HUES64 (cell line): ENCODE measurements around the gene PCCA.
"Not testable (repeated sequence)": the region's sequence is repeated elsewhere in the genome, so short reads cannot be mapped to it uniquely, and the experiment has no call there.

Source experiments
- H3K27ac ChIP-seq: 2 replicates; pipeline ENCODE4 v1.7.0; 2013; ENCODE audit warnings: low read depth, low read length, inconsistent platforms
- H3K27me3 ChIP-seq: 2 replicates; pipeline ENCODE4 v1.6.1; 2013; ENCODE audit warnings: mild to moderate bottlenecking, low read length; ENCODE audit not compliant: insufficient read depth
- H3K36me3 ChIP-seq: 2 replicates; pipeline ENCODE4 v1.6.1; 2013; ENCODE audit warnings: mild to moderate bottlenecking, low read length; ENCODE audit not compliant: insufficient read depth
- H3K4me1 ChIP-seq: 2 replicates; pipeline ENCODE4 v1.6.1; 2013; ENCODE audit warnings: mild to moderate bottlenecking, low read length, moderate library complexity; ENCODE audit not compliant: insufficient read depth
- H3K4me3 ChIP-seq: 2 replicates; pipeline ENCODE4 v1.5.1; 2013; ENCODE audit warnings: mild to moderate bottlenecking, low read length, moderate library complexity
- H3K9ac ChIP-seq: 2 replicates; pipeline ENCODE4 v1.6.1; 2013; ENCODE audit warnings: mild to moderate bottlenecking, low read depth, low read length
- H3K9me3 ChIP-seq: 2 replicates; pipeline ENCODE4 v1.6.1; 2013; ENCODE audit warnings: low read depth, low read length; ENCODE audit not compliant: insufficient read depth
- WGBS: fragments of 150-250, 120-280 bp; methylation state at CpG from one replicate; pipeline ENCODE4 v1.1.7; 2013; ENCODE audit warnings: missing lambda C conversion rate; 5-methylcytosine and 5-hydroxymethylcytosine counted together

PCCA gene

GRCh38 chr13:100097821-100098220, 8.9 kb downstream of the PCCA start:
- WGBS, result 100% methylated on average over 1 of the region's 1 CpG
- no peaks in the 10 kb centered on the region for H3K27me3 ChIP-seq

GRCh38 chr13:100098445-100099116, 9.7 kb downstream of the PCCA start:
- H3K9me3 ChIP-seq, result no peaks in the 10 kb centered on the region
- H3K36me3 ChIP-seq, result peaks cover 9% of the 10 kb centered on the region; the same call in 1 of the 2 replicates
- peaks cover 10% of the 10 kb centered on the region for H3K4me1 ChIP-seq
- no peak overlapping the region for H3K27ac ChIP-seq
- H3K4me3 ChIP-seq, result no peak overlapping the region
- no peak overlapping the region for H3K9ac ChIP-seq
- 95% methylated on average over 6 of the region's 6 CpGs for WGBS
- no peaks in the 10 kb centered on the region for H3K27me3 ChIP-seq

More at GRCh38 chr13:100097821-100098220, 8.9 kb downstream of the PCCA start:
- no peak overlapping the region for H3K27ac ChIP-seq
- H3K9me3 ChIP-seq, result no peaks in the 10 kb centered on the region
- H3K4me1 ChIP-seq, result peaks cover 10% of the 10 kb centered on the region
- no peak overlapping the region for H3K4me3 ChIP-seq
- H3K9ac ChIP-seq, result no peak overlapping the region
- H3K36me3 ChIP-seq, result peaks cover 4% of the 10 kb centered on the region; the same call in 1 of the 2 replicates

- not testable (repeated sequence) for H3K4me3 ChIP-seq, H3K9ac ChIP-seq, H3K27me3 ChIP-seq, H3K27ac ChIP-seq, H3K9me3 ChIP-seq
- Histone ChIP-seq H3K4me1 (peaks cover 10% of the 10 kb centered on the region), H3K36me3 (peaks cover 12% of the 10 kb centered on the region)
- WGBS, result 93% methylated on average over 8 of the region's 8 CpGs
Observed at GRCh38 chr13:100099117-100099445, 10.2 kb downstream of the PCCA start.

- H3K9me3 ChIP-seq, result no peaks in the 10 kb centered on the region
- H3K27ac ChIP-seq, result no peak overlapping the region
- peaks cover 24% of the 10 kb centered on the region for H3K36me3 ChIP-seq
- peaks cover 10% of the 10 kb centered on the region for H3K4me1 ChIP-seq
- H3K9ac ChIP-seq, result no peak overlapping the region
- WGBS, result 89% methylated on average over 10 of the region's 10 CpGs
- no peak overlapping the region for H3K4me3 ChIP-seq
- no peaks in the 10 kb centered on the region for H3K27me3 ChIP-seq
Observed at GRCh38 chr13:100100115-100100879, 11.4 kb downstream of the PCCA start.

- Histone ChIP-seq H3K9ac (no peak overlapping the region), H3K27me3 (no peaks in the 10 kb centered on the region), H3K9me3 (no peaks in the 10 kb centered on the region), H3K36me3 (peaks cover 31% of the 10 kb centered on the region), H3K4me3 (no peak overlapping the region), H3K4me1 (peaks cover 10% of the 10 kb centered on the region), H3K27ac (no peak overlapping the region)
- 88% methylated on average over 2 of the region's 2 CpGs for WGBS
Observed at GRCh38 chr13:100102042-100102441, 13.1 kb downstream of the PCCA start.

GRCh38 chr13:100106005-100106404, 17.1 kb downstream of the PCCA start:
- H3K27ac ChIP-seq, result no peak overlapping the region
- WGBS, result 97% methylated on average over 2 of the region's 2 CpGs
- no peak overlapping the region for H3K4me3 ChIP-seq

GRCh38 chr13:100106705-100107104, 17.8 kb downstream of the PCCA start:
- H3K9ac ChIP-seq, result no peak overlapping the region

More at GRCh38 chr13:100106005-100106404, 17.1 kb downstream of the PCCA start:
- H3K36me3 ChIP-seq, result peaks cover 31% of the 10 kb centered on the region
- no peaks in the 10 kb centered on the region for H3K27me3 ChIP-seq
- no peaks in the 10 kb centered on the region for H3K9me3 ChIP-seq
- H3K9ac ChIP-seq, result no peak overlapping the region
- H3K4me1 ChIP-seq, result peaks cover 5% of the 10 kb centered on the region; the same call in 1 of the 2 replicates

GRCh38 chr13:100108913-100109507, 20.1 kb downstream of the PCCA start:
- H3K4me3 ChIP-seq, result no peak overlapping the region
- 91% methylated on average over 3 of the region's 3 CpGs for WGBS
- no peak overlapping the region for H3K27ac ChIP-seq
- no peaks in the 10 kb centered on the region for H3K27me3 ChIP-seq
- H3K36me3 ChIP-seq, result peaks cover 43% of the 10 kb centered on the region
- no peaks in the 10 kb centered on the region for H3K9me3 ChIP-seq
- H3K4me1 ChIP-seq, result peaks cover 5% of the 10 kb centered on the region; the same call in 1 of the 2 replicates
- H3K9ac ChIP-seq, result no peak overlapping the region

More at GRCh38 chr13:100106705-100107104, 17.8 kb downstream of the PCCA start:
- Histone ChIP-seq H3K4me3 (no peak overlapping the region), H3K36me3 (peaks cover 33% of the 10 kb centered on the region), H3K4me1 (peaks cover 5% of the 10 kb centered on the region; the same call in 1 of the 2 replicates), H3K27me3 (no peaks in the 10 kb centered on the region), H3K27ac (no peak overlapping the region), H3K9me3 (no peaks in the 10 kb centered on the region)
- WGBS, result 93% methylated on average over 4 of the region's 4 CpGs

- Histone ChIP-seq H3K36me3 (peaks cover 41% of the 10 kb centered on the region), H3K9me3 (no peaks in the 10 kb centered on the region), H3K27ac (no peak overlapping the region), H3K9ac (no peak overlapping the region), H3K4me3 (no peak overlapping the region), H3K27me3 (no peaks in the 10 kb centered on the region), H3K4me1 (peaks cover 5% of the 10 kb centered on the region; the same call in 1 of the 2 replicates)
- 91% methylated on average over 2 of the region's 2 CpGs for WGBS
Observed at GRCh38 chr13:100110269-100110668, 21.4 kb downstream of the PCCA start.

- Histone ChIP-seq H3K4me1 (peaks cover 5% of the 10 kb centered on the region; the same call in 1 of the 2 replicates), H3K36me3 (peaks cover 38% of the 10 kb centered on the region), H3K27me3 (no peaks in the 10 kb centered on the region), H3K4me3 (no peak overlapping the region), H3K9me3 (no peaks in the 10 kb centered on the region), H3K27ac (no peak overlapping the region), H3K9ac (no peak overlapping the region)
- 95% methylated on average over 7 of the region's 7 CpGs for WGBS
Observed at GRCh38 chr13:100112186-100112838, 23.4 kb downstream of the PCCA start.
